Right forelimb (tissue), 1 donor: Measurements from ENCODE around the gene S100A4.
A peak's percentile ranks its signal among the peaks of the same experiment; 100 is the strongest.
"Not testable (repeated sequence)": the region's sequence is repeated elsewhere in the genome, so short reads cannot be mapped to it uniquely, and the experiment has no call there.

Experiments
- DNase-seq: peaks from one replicate; pipeline ENCODE4 v3.0.0-alpha.2; 2018

S100A4 gene

GRCh38 chr1:153566414-153567371 lies 21.1 kb upstream of the S100A4 start:
- DNase-seq: peak; percentile 88

- no peak for DNase-seq
Observed at GRCh38 chr1:153565529-153566374, 20.1 kb upstream of the S100A4 start, which contains the start of gene S100A2. S100A2 (minus strand) TSS chr1:153565844; CDS start chr1:153563877, 1,967 bp downstream.

GRCh38 chr1:153563991-153564390 lies 18.4 kb upstream of the S100A4 start:
- DNase-seq: no peak

GRCh38 chr1:153563483-153563901 lies 17.9 kb upstream of the S100A4 start:
- DNase-seq: no peak

GRCh38 chr1:153562021-153562420 lies 16.4 kb upstream of the S100A4 start:
- DNase-seq: not testable (repeated sequence)

GRCh38 chr1:153561466-153561985 lies 15.9 kb upstream of the S100A4 start:
- DNase-seq: no peak

- DNase-seq: no peak
Observed at GRCh38 chr1:153560771-153561465, 15.3 kb upstream of the S100A4 start.

GRCh38 chr1:153560241-153560640 lies 14.6 kb upstream of the S100A4 start:
- no peak for DNase-seq

- no peak for DNase-seq
Observed at GRCh38 chr1:153557877-153558276, 12.3 kb upstream of the S100A4 start.

GRCh38 chr1:153556348-153556747 lies 10.7 kb upstream of the S100A4 start:
- no peak for DNase-seq

GRCh38 chr1:153553830-153554541 lies 8.4 kb upstream of the S100A4 start:
- DNase-seq: no peak

GRCh38 chr1:153553096-153553495 lies 7.5 kb upstream of the S100A4 start:
- no peak for DNase-seq

GRCh38 chr1:153552335-153552734 lies 6.7 kb upstream of the S100A4 start:
- no peak for DNase-seq

GRCh38 chr1:153550827-153551500 lies 5.4 kb upstream of the S100A4 start:
- DNase-seq: no peak

GRCh38 chr1:153550398-153550758 lies 4.8 kb upstream of the S100A4 start:
- DNase-seq: no peak

GRCh38 chr1:153549741-153550397 lies 4.3 kb upstream of the S100A4 start:
- no peak for DNase-seq

GRCh38 chr1:153548722-153549688 lies 3.4 kb upstream of the S100A4 start, which contains the start of gene S100A3:
S100A3 (minus strand) TSS chr1:153549258; CDS start chr1:153548485, 773 bp downstream.
- DNase-seq: no peak

- no peak for DNase-seq
Observed at GRCh38 chr1:153547560-153548551, 2.2 kb upstream of the S100A4 start.
